Measurements from ENCODE around the gene BBX. TPM values are rescaled to one million over a fixed set of nuclear protein-coding genes. Genes with fewer than 3 reads are reported as not detected.
A peak's percentile ranks its signal among the peaks of the same experiment; 100 is the strongest.

The BBX gene
- total RNA-seq, 1 experiment from 2014 or later, result 66.8 TPM

- peak overlapping the region; percentile 96 for H3K4me2 ChIP-seq (ENCODE audit: low read length)
- ATAC-seq (no peak), DNase-seq (peak; percentile 9)
- no peaks in the 10 kb centered on the region for H3K9me2 ChIP-seq (replicated peaks; ENCODE audit: low read length)
- peaks cover 47% of the 10 kb centered on the region for H3K79me2 ChIP-seq (ENCODE audit: low read length)
- BruUV-seq (replicated peaks), result no TSS peak
- TF ChIP-seq EZH2phosphoT487 (IDR thresholded peaks at IDR 0.05; ENCODE audit: borderline replicate concordance, low read length), result no peak
- TF ChIP-seq EZH2 (IDR thresholded peaks at IDR 0.05; ENCODE audit: low read length, unreplicated experiment), result no peak
- TF ChIP-seq CTCF (conservative IDR thresholded peaks at IDR 0.05; ENCODE audit: low read depth, low read length), result no peak
- no peaks in the 10 kb centered on the region for H3K27me3 ChIP-seq (ENCODE audit: low read length)
- ChIA-PET CTCF (no interaction called here), POLR2A (ENCODE audit: unreplicated experiment) (no interaction called here)
- H4K20me1 ChIP-seq (ENCODE audit: low read length), result no peaks in the 10 kb centered on the region
- intact Hi-C loops (cut with micrococcal nuclease), result no loop called here
- peaks cover 6% of the 10 kb centered on the region; the same call in 1 of the 2 replicates for H3K36me3 ChIP-seq (ENCODE audit: low read depth, low read length)
- peak overlapping the region; percentile 90 for H3K4me3 ChIP-seq (ENCODE audit: low read length)
- H3F3A ChIP-seq (ENCODE audit: low read length, unreplicated experiment), result no peaks in the 10 kb centered on the region
- no peaks in the 10 kb centered on the region for H3K9me3 ChIP-seq (ENCODE audit: low read length)
- peak overlapping the region; percentile 97 for H2AFZ ChIP-seq (ENCODE audit: low read length)
- H3K27ac ChIP-seq (ENCODE audit: low read length), result no peak overlapping the region
- peaks cover 14% of the 10 kb centered on the region for H3K4me1 ChIP-seq (ENCODE audit: insufficient read depth, low read length)
- peak overlapping the region; percentile 64 for H3K9ac ChIP-seq (ENCODE audit: low read length)
Measured at GRCh38 chr3:107525644-107526305, 3.0 kb downstream of the BBX start.

GRCh38 chr3:107531917-107532469, 9.2 kb downstream of the BBX start:
- Histone ChIP-seq H3K4me1 (ENCODE audit: insufficient read depth, low read length) (no peaks in the 10 kb centered on the region), H3K4me3 (ENCODE audit: low read length) (no peak overlapping the region), H4K20me1 (ENCODE audit: low read length) (no peaks in the 10 kb centered on the region), H3K36me3 (ENCODE audit: low read depth, low read length) (peaks cover 6% of the 10 kb centered on the region; the same call in 1 of the 2 replicates), H2AFZ (ENCODE audit: low read length) (no peak overlapping the region), H3K27me3 (ENCODE audit: low read length) (no peaks in the 10 kb centered on the region), H3K9ac (ENCODE audit: low read length) (no peak overlapping the region), H3K27ac (ENCODE audit: low read length) (no peak overlapping the region), H3F3A (ENCODE audit: low read length, unreplicated experiment) (no peaks in the 10 kb centered on the region), H3K4me2 (ENCODE audit: low read length) (no peak overlapping the region), H3K9me2 (replicated peaks; ENCODE audit: low read length) (no peaks in the 10 kb centered on the region), H3K9me3 (ENCODE audit: low read length) (no peaks in the 10 kb centered on the region), H3K79me2 (ENCODE audit: low read length) (peaks cover 19% of the 10 kb centered on the region)
- ATAC-seq, result no peak
- BruUV-seq (replicated peaks), result no TSS peak
- CTCF ChIA-PET, result no interaction called here
- intact Hi-C loops (cut with micrococcal nuclease), result no loop called here
- TF ChIP-seq EZH2phosphoT487 (IDR thresholded peaks at IDR 0.05; ENCODE audit: borderline replicate concordance, low read length) (no peak), EZH2 (IDR thresholded peaks at IDR 0.05; ENCODE audit: low read length, unreplicated experiment) (no peak), CTCF (conservative IDR thresholded peaks at IDR 0.05; ENCODE audit: low read depth, low read length) (no peak)
- POLR2A ChIA-PET (ENCODE audit: unreplicated experiment), result no interaction called here
- DNase-seq, result no peak

- H3K4me1 ChIP-seq (ENCODE audit: insufficient read depth, low read length), result no peaks in the 10 kb centered on the region
- TF ChIP-seq EZH2 (IDR thresholded peaks at IDR 0.05; ENCODE audit: low read length, unreplicated experiment) (no peak), CTCF (conservative IDR thresholded peaks at IDR 0.05; ENCODE audit: low read depth, low read length) (no peak), EZH2phosphoT487 (IDR thresholded peaks at IDR 0.05; ENCODE audit: borderline replicate concordance, low read length) (no peak)
- no peaks in the 10 kb centered on the region for H3K9me3 ChIP-seq (ENCODE audit: low read length)
- no peaks in the 10 kb centered on the region for H4K20me1 ChIP-seq (ENCODE audit: low read length)
- no peaks in the 10 kb centered on the region for H3K79me2 ChIP-seq (ENCODE audit: low read length)
- no peak overlapping the region for H3K4me3 ChIP-seq (ENCODE audit: low read length)
- H3K9ac ChIP-seq (ENCODE audit: low read length), result no peak overlapping the region
- intact Hi-C loops (cut with micrococcal nuclease), result no loop called here
- no TSS peak for BruUV-seq (replicated peaks)
- CTCF ChIA-PET, result no interaction called here
- POLR2A ChIA-PET (ENCODE audit: unreplicated experiment), result no interaction called here
- ATAC-seq (no peak), DNase-seq (no peak)
- no peak overlapping the region for H3K4me2 ChIP-seq (ENCODE audit: low read length)
- H3F3A ChIP-seq (ENCODE audit: low read length, unreplicated experiment), result no peaks in the 10 kb centered on the region
- no peaks in the 10 kb centered on the region for H3K27me3 ChIP-seq (ENCODE audit: low read length)
- no peaks in the 10 kb centered on the region for H3K36me3 ChIP-seq (ENCODE audit: low read depth, low read length)
- no peaks in the 10 kb centered on the region for H3K9me2 ChIP-seq (replicated peaks; ENCODE audit: low read length)
- H3K27ac ChIP-seq (ENCODE audit: low read length), result no peak overlapping the region
- H2AFZ ChIP-seq (ENCODE audit: low read length), result no peak overlapping the region
Measured at GRCh38 chr3:107540857-107541256, 18.1 kb downstream of the BBX start.
